HG02610 (cell line): ENCODE measurements around the gene MDGA2.

Experiments
- ATAC-seq: cut with Tn5 transposase; IDR thresholded peaks from one replicate; pipeline ENCODE4 v1.9.1; 2021; ENCODE audit warnings: mild to moderate bottlenecking, moderate library complexity; ENCODE audit not compliant: unreplicated experiment

Gene MDGA2

GRCh38 chr14:47675466-47676314, at the start of gene MDGA2:
Gene MDGA2, minus strand, starts transcription at chr14:47675605.
- ATAC-seq = peak; percentile 48

- no peak for ATAC-seq
Measured at GRCh38 chr14:47722929-47723693, 47.7 kb upstream of the MDGA2 start.

- no peak for ATAC-seq
Measured at GRCh38 chr14:47720281-47720680, 44.9 kb upstream of the MDGA2 start.

GRCh38 chr14:47715330-47715729, 39.9 kb upstream of the MDGA2 start:
- ATAC-seq = no peak

GRCh38 chr14:47710581-47710980, 35.2 kb upstream of the MDGA2 start:
- no peak for ATAC-seq

- no peak for ATAC-seq
Measured at GRCh38 chr14:47705683-47706082, 30.3 kb upstream of the MDGA2 start.

- no peak for ATAC-seq
Measured at GRCh38 chr14:47691829-47692228, 16.4 kb upstream of the MDGA2 start.

GRCh38 chr14:47678993-47679392, 3.6 kb upstream of the MDGA2 start:
- ATAC-seq = no peak

GRCh38 chr14:47678157-47678556, 2.8 kb upstream of the MDGA2 start:
- ATAC-seq = no peak

GRCh38 chr14:47676315-47676617, 861 bp upstream of the MDGA2 start:
- ATAC-seq = no peak

GRCh38 chr14:47674543-47675465, 601 bp downstream of the MDGA2 start:
- ATAC-seq = no peak

- no peak for ATAC-seq
Measured at GRCh38 chr14:47674148-47674542, 1.3 kb downstream of the MDGA2 start.

GRCh38 chr14:47665337-47666134, 9.9 kb downstream of the MDGA2 start:
- ATAC-seq = no peak

- ATAC-seq = no peak
Measured at GRCh38 chr14:47662466-47662865, 12.9 kb downstream of the MDGA2 start.

- ATAC-seq = no peak
Measured at GRCh38 chr14:47660158-47660557, 15.2 kb downstream of the MDGA2 start.

GRCh38 chr14:47658041-47658440, 17.4 kb downstream of the MDGA2 start:
- ATAC-seq = no peak

- ATAC-seq = no peak
Measured at GRCh38 chr14:47657143-47657542, 18.3 kb downstream of the MDGA2 start.

- ATAC-seq = no peak
Measured at GRCh38 chr14:47651337-47651736, 24.1 kb downstream of the MDGA2 start.

GRCh38 chr14:47637753-47638152, 37.7 kb downstream of the MDGA2 start:
- no peak for ATAC-seq
